Renal pelvis (tissue), 4 donors: Measurements from ENCODE around the gene TMEM107. TPM values are rescaled to one million over a fixed set of nuclear protein-coding genes. Genes with fewer than 3 reads are reported as not detected.

Experiments
- DNase-seq: peaks from one replicate; pipeline ENCODE4 v3.0.0-alpha.2; 2013
- polyA plus RNA-seq, 3 donors: library from polyadenylated mRNA; unstranded; fragments of 120-200 nt; gene quantifications; one replicate each; pipeline ENCODE4 v1.2.1, GENCODE V29; 2013; ENCODE audit not compliant: insufficient read length in 3 of 3

Gene TMEM107
- polyA plus RNA-seq, 3 donors, result 24.3 to 29.2 (median 28.6) TPM

GRCh38 chr17:8164815-8165131 is 11.4 kb downstream of the TMEM107 start:
- DNase-seq, result no peak

- DNase-seq, result peak; percentile 83
These were observed 12.0 kb downstream of the TMEM107 start for GRCh38 chr17:8163978-8164814.

- no peak for DNase-seq
These were observed 12.9 kb downstream of the TMEM107 start for GRCh38 chr17:8162997-8163977.

- DNase-seq, result no peak
These were observed 13.8 kb downstream of the TMEM107 start, which contains the start of gene VAMP2 for GRCh38 chr17:8162233-8162996. Gene VAMP2 (minus strand): TSS chr17:8162948. CDS start chr17:8162879, 69 bp downstream.

GRCh38 chr17:8161289-8162232 is 14.6 kb downstream of the TMEM107 start:
- no peak for DNase-seq

DNA sequence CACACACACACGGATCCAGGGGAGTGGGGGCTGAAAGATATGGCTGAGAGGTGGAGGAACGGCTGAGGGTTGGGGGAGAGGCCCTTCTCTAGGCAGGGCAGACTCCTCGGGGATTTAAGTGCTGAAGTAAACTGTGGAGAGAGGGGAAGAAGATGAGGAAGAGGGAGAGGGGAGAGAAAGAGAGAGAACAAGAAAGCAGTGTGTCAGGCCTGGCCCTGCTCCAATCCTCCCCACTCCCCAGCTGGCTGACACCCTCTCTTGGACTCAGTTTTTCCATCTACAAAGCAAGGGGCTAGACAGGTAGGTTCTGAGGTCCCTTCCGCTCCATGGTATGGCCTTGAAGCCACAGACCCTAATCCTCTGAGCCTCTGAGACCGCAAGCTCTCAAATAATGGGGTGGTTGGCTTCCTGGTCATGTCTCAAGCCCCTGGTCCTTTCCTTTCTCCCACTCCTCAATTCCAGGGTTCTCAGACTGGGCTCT is 15.4 kb downstream of the TMEM107 start:
- no peak for DNase-seq

GRCh38 chr17:8160224-8160577 is 16.0 kb downstream of the TMEM107 start:
- DNase-seq, result no peak

GRCh38 chr17:8159459-8160223 is 16.5 kb downstream of the TMEM107 start:
- DNase-seq, result no peak

DNA sequence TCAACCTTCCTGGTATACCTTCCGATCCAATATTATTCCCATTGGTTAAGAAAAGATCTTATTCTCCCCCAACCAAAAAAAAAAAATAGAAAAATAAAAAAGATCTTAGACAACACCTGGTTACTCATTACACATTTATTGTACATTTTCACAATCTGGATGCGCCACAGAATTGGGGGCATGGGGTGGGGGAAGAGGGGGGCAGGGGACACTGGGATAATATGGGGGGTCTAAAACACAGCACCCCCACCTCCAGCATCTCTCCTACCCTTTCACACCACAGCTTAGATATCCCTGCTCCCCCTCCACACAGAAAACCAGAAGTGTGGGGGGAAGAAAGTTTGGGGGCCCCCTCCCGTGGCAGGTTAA is 17.2 kb downstream of the TMEM107 start:
- DNase-seq, result no peak

GRCh38 chr17:8158267-8159031 is 17.7 kb downstream of the TMEM107 start:
- DNase-seq, result peak; percentile 85

GRCh38 chr17:8156246-8156992 is 19.8 kb downstream of the TMEM107 start:
- DNase-seq, result peak; percentile 100

- DNase-seq, result no peak
These were observed 20.3 kb downstream of the TMEM107 start for GRCh38 chr17:8155996-8156245.

GRCh38 chr17:8155231-8155995 is 20.8 kb downstream of the TMEM107 start:
- DNase-seq, result no peak

DNA sequence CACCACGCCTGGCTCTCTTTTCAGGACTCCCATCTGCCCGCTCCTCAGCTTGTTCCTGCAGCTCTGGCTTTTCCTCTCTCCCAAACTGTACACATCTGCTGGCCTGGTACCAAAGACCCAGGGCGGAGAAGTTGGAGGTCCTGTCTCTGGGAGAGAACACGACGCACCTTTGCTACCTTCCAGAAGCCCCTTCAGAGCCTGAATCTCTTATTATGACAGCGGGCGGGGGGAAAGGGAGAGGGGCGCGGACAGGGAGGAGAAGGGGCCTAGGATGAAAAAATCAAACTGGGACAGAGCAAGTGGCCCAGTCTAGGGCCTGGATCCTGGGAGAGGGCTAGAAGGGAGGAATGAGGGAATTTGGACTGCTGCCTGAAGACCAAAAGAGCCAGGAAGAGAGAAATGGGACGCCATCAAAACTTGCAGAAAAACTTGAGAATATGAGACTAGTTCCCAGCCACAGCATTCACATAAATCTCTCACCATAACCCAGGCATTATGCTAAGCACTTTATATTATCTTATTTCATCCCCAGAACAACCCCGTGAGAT is 21.5 kb downstream of the TMEM107 start:
- DNase-seq, result no peak

- DNase-seq, result peak; percentile 97
These were observed 22.1 kb downstream of the TMEM107 start for GRCh38 chr17:8153957-8154607.

DNA sequence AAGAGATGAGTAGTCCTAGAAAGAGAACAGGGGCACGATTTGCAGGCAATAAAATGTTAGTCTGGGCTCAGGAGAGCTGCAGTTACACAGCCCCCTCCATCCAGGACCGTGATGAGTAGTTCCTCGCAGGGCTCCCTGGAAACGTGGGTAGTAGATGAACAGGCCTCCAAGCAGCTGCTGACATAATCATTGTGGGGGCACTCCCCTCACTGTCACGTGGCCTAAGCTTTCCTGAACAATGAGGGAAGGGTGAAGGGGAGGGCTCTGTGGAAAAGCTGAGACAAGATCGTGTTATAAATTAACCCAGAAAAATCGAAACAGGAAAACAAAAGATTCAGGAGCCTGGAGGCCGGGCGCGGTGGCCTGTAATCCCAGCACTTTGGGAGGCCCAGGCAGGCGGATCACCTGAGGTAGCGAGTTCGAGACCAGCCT is 22.6 kb downstream of the TMEM107 start:
- DNase-seq, result no peak

DNA sequence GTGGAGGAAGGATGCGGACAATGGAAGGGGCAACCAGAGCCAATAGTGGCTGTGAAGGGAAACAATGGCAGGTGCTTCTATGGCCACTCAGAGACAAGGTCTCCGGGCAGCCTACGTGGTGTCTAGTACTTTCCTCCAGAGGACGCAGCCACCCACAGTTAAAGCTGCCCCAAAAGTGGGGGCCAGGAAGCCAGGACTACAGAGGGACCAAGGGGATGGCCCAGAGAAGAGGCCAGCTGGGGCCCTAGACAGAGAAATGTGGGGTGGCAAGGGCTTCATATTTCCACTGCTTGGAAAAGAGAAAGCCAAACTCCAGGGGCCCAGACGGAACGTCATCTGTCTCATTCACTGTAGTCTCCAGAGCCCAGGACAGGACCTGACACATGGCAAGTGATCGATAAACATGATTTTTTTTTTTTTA is 23.1 kb downstream of the TMEM107 start:
- DNase-seq, result no peak
